ENCODE measurements around the gene COX4I1. TPM values are rescaled to one million over a fixed set of nuclear protein-coding genes. Genes with fewer than 3 reads are reported as not detected.

The COX4I1 gene
- total RNA-seq, 1 donor from 2014 or later = 148 TPM

DNA sequence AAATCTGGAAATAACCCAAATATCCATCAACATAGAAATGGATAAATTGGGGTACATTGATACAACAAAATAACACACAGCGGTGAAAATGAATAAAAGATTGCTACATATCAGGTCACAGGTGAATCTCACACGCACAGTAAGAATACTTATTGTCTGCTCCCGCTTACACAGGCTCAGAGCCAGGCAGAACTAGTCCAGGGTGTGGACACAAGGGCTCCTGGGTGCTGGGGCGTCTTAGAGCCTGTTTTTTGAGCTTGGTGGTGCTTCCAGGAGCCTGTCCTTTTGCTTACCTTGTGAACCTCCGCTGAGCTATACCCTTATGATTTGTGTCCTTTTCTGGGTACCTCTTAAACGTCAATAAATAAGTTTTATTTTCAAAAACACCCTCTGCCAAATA, 28.8 kb upstream of the COX4I1 start:
- TF ChIP-seq, protein P1, sequence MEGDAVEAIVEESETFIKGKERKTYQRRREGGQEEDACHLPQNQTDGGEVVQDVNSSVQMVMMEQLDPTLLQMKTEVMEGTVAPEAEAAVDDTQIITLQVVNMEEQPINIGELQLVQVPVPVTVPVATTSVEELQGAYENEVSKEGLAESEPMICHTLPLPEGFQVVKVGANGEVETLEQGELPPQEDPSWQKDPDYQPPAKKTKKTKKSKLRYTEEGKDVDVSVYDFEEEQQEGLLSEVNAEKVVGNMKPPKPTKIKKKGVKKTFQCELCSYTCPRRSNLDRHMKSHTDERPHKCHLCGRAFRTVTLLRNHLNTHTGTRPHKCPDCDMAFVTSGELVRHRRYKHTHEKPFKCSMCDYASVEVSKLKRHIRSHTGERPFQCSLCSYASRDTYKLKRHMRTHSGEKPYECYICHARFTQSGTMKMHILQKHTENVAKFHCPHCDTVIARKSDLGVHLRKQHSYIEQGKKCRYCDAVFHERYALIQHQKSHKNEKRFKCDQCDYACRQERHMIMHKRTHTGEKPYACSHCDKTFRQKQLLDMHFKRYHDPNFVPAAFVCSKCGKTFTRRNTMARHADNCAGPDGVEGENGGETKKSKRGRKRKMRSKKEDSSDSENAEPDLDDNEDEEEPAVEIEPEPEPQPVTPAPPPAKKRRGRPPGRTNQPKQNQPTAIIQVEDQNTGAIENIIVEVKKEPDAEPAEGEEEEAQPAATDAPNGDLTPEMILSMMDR (IDR thresholded peaks at IDR 0.05) = no peak
- no peaks in the 10 kb centered on the region for H3K4me1 ChIP-seq
- no peak overlapping the region for H3K4me3 ChIP-seq
- intact Hi-C loops (cut with DNase I) = no loop called here
- DNase-seq (ENCODE audit: low spot score in 2 of 2) = no peak
- no peaks in the 10 kb centered on the region for H3K9me3 ChIP-seq
- no peaks in the 10 kb centered on the region for H3K27me3 ChIP-seq
- H3K36me3 ChIP-seq = peaks cover 0 to 9% of the 10 kb centered on the region in 2 donors
- no peak overlapping the region for H3K27ac ChIP-seq

DNA sequence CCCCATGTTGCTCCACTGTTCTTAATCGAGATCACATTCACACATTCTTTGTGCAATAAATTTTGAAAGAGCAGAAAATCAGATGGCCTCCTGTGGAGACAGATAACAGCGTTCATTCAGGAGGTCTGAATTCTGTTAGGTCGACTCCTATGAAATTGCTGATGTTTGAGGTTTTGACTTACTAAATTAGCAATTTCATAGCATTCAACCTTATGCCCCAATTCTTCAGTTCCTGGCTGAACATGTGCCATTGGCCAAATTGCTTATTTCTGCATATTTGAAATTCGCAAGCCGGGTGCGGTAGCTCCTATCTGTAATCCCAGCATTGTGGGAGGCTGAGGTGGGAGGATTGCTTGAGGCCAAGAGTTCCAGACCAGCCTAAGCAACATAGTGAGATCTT, 26.5 kb upstream of the COX4I1 start:
- no peak overlapping the region for H3K4me3 ChIP-seq
- no peaks in the 10 kb centered on the region for H3K4me1 ChIP-seq
- no peak overlapping the region for H3K27ac ChIP-seq
- TF ChIP-seq, protein P1 (IDR thresholded peaks at IDR 0.05) = no peak
- H3K27me3 ChIP-seq = no peaks in the 10 kb centered on the region
- H3K9me3 ChIP-seq = no peaks in the 10 kb centered on the region
- no peak for DNase-seq (ENCODE audit: low spot score in 2 of 2)
- peaks cover 1 to 18% of the 10 kb centered on the region in 2 donors for H3K36me3 ChIP-seq
- intact Hi-C loops (cut with DNase I) = no loop called here

DNA sequence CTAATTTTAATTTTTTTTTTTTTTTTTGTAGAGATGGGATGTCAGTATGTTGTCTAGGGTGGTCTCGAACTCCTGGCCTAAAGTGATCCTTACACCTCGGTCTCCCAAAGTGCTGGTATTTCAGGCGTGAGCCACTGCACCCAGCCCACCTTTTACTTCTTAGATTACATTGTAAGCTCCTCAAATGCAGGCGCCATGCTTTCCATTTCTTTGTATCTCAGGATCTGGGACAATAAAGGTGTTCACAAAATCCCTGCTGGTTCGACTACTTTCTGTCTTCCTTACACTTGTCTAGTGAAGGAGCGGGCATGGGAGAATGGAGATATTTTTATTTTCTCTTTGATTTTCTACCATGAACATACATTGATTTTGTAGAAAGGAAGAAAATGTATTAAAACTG, 25.4 kb upstream of the COX4I1 start:
- TF ChIP-seq, protein P1 (IDR thresholded peaks at IDR 0.05) = no peak
- no peak overlapping the region for H3K27ac ChIP-seq
- no peaks in the 10 kb centered on the region for H3K9me3 ChIP-seq
- no peaks in the 10 kb centered on the region for H3K4me1 ChIP-seq
- DNase-seq (ENCODE audit: low spot score in 2 of 2) = no peak
- no peaks in the 10 kb centered on the region for H3K27me3 ChIP-seq
- H3K36me3 ChIP-seq = peaks cover 9 to 29% of the 10 kb centered on the region in 2 donors
- intact Hi-C loops (cut with DNase I) = no loop called here
- H3K4me3 ChIP-seq = no peak overlapping the region

DNA sequence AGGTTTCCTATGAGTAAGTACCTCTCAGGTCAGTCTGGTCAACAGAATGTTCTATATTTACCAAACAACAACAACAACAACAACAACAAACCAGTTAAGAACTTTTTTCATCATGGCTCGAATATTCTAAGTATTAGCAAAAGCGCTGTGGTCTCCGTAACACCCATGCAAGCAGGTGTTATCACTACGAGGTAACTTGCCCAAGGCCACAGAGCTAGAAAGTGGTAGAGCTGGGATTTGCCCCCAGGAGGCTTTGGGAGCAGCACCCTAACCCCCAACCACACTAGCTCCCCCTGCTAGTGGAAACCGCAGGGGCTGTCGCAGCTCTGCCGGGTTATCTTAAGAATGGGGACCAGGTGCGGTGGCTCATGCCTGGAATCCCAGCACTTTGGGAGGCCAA, 24.7 kb upstream of the COX4I1 start:
- Histone ChIP-seq H3K4me3 (no peak overlapping the region), H3K27ac (no peak overlapping the region), H3K9me3 (no peaks in the 10 kb centered on the region), H3K36me3 (peaks cover 15 to 36% of the 10 kb centered on the region in 2 donors), H3K4me1 (no peaks in the 10 kb centered on the region), H3K27me3 (no peaks in the 10 kb centered on the region)
- DNase-seq (ENCODE audit: low spot score in 2 of 2) = no peak
- intact Hi-C loops (cut with DNase I) = no loop called here
- TF ChIP-seq, protein P1 (IDR thresholded peaks at IDR 0.05) = no peak

DNA sequence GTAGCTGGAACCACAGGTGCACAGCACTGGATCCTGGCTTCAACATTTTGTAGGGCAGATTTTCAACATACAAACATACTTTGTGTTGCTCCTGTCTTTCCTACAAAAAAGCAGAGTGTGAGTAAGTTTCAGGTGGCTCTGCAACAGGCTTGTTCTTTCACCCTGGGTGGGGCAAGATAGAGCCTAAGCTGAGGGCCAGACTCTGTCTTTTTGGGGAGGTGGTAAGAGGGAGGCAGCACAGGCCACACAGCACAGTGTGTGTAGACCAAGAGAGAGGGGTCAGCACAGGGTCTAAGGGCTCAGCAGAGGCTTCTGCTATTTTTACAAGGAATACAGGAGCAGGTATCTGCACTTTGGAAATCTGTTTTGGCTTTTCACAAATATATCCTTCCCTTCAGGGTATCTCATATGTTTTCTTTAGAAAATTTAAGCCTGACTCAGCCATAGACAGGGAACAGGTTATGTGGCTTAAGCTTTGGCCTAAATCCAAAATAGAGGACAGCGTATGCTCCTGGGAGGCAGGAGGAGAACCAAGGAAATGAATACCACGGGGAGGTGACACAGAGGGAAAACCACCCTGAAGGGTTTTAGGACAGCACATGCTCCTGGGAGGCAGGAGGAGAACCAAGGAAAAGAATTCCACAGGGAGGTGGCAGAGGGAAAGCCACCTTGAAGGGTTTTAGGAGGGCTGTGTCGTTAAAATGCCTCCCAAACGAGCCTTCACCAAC, 21.7 kb upstream of the COX4I1 start:
- Histone ChIP-seq H3K27ac (no peak overlapping the region), H3K9me3 (no peaks in the 10 kb centered on the region), H3K27me3 (no peaks in the 10 kb centered on the region), H3K36me3 (peaks cover 28 to 48% of the 10 kb centered on the region in 2 donors), H3K4me1 (peaks cover 2 to 3% of the 10 kb centered on the region in 2 donors), H3K4me3 (no peak overlapping the region)
- intact Hi-C loops (cut with DNase I) = no loop called here
- no peak for DNase-seq (ENCODE audit: low spot score in 2 of 2)
- TF ChIP-seq, protein P1 (IDR thresholded peaks at IDR 0.05) = no peak

Data from ascending aorta (tissue), 2 donors.